Peyer's patch (tissue), 4 donors: Measurements from ENCODE around the gene ANKRD49.

Source experiments
- CTCF ChIP-seq, 6 experiments: fragments of 450-650 bp in 4 of 6; fragments of 200-600 bp in 2 of 6; sonication (generic) in 1 of 6; IDR thresholded peaks; one replicate each; pipeline ENCODE4 v1.5.1; 2017 to 2019; ENCODE audit warnings: antibody characterized with exemption in 6 of 6, mild to moderate bottlenecking in 3 of 6, moderate library complexity in 1 of 6
- POLR2A ChIP-seq, 2 donors: fragments of 450-650 bp; IDR thresholded peaks; one replicate each; pipeline ENCODE4 v1.5.1; 2017; ENCODE audit warnings: antibody characterized with exemption in 2 of 2, mild to moderate bottlenecking in 2 of 2, moderate library complexity in 2 of 2

DNA sequence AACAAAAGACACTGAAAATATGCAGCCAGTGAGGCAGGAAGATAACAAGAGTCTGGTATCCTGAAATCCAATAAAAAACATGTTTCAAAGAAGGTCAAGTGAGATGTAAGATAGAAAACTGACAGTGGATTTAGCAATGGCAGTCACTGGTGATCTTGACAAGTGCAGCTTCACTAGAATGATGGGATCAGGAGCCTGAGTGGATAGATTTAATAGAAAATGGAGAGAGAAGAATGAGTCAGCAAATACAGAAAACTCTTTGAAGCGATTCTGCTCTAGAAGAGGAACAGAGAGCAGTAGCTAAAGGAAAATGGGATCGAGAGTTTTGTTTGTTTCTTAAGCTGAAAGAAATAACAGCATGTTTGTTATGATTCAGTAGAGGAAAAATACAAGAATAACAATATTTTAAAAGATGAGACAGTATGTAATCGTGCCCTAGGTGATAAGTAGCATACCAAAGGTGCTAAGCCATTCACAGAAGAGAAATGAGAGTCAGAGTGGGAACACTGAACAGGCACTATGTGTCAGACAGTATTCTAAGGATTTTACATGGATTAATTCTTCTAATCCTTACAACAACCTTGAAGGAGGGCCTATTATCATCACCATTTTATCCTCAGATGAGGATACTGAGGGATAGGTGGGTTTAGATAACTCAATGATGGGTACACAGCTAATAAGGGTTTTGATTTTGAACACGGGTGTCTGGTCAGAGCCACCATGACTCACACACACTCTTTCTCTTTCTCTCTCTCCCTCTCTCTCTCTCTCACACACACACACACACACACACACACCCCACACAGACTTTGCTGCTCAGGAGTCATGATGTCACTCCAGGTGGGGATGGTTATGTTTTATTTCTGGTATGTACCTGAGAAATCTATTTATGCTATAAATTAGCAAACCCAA, 36.4 kb upstream of the ANKRD49 start:
- TF ChIP-seq POLR2A (IDR thresholded peaks at IDR 0.05) (no peak), CTCF (IDR thresholded peaks at IDR 0.05) (no peak)
